ENCODE measurements around the gene CACHD1. TPM values are rescaled to one million over a fixed set of nuclear protein-coding genes. Genes with fewer than 3 reads are reported as not detected.

CACHD1 gene
- total RNA-seq, 2 experiments from 2014 or later = 0.55 to 0.68 TPM

- H3K27me3 Mint-ChIP-seq (ENCODE audit: low read depth) = peaks cover 3% of the 10 kb centered on the region
- CTCF ChIA-PET = interaction anchor here (0.8 to 1.9 kb wide), 2 partner anchors 22 to 48 kb away, joined by 3 to 5 read pairs; no protein-coding TSS in a partner anchor
- ATAC-seq = no peak
These were observed 18.9 kb downstream of the CACHD1 start for GRCh38 chr1:64488862-64489261.

GRCh38 chr1:64489707-64490106 is 19.8 kb downstream of the CACHD1 start:
- ChIA-PET POLR2A (no interaction called here), CTCF (interaction anchor here (0.8 to 1.9 kb wide), 4 partner anchors 9 to 48 kb away, joined by 3 to 5 read pairs (median 3); no protein-coding TSS in a partner anchor)
- Mint-ChIP-seq H3K27me3 (ENCODE audit: low read depth) (peaks cover 3% of the 10 kb centered on the region), H3K36me3 (ENCODE audit: low read depth) (no peaks in the 10 kb centered on the region), H3K27ac (no peak overlapping the region), H3K4me3 (no peak overlapping the region), H3K9me3 (ENCODE audit: insufficient read depth) (no peaks in the 10 kb centered on the region), H3K4me1 (ENCODE audit: low read depth) (peaks cover 5% of the 10 kb centered on the region)
- DNase-seq (no peak), ATAC-seq (no peak)

More at GRCh38 chr1:64488862-64489261, 18.9 kb downstream of the CACHD1 start:
- H3K9me3 Mint-ChIP-seq (ENCODE audit: insufficient read depth) = no peaks in the 10 kb centered on the region
- H3K4me1 Mint-ChIP-seq (ENCODE audit: low read depth) = no peaks in the 10 kb centered on the region
- H3K4me3 Mint-ChIP-seq = no peak overlapping the region
- H3K36me3 Mint-ChIP-seq (ENCODE audit: low read depth) = no peaks in the 10 kb centered on the region
- no peak overlapping the region for H3K27ac Mint-ChIP-seq
- POLR2A ChIA-PET = no interaction called here
- no peak for DNase-seq

GRCh38 chr1:64490213-64490818 is 20.4 kb downstream of the CACHD1 start:
- no peak overlapping the region for H3K27ac Mint-ChIP-seq
- no peaks in the 10 kb centered on the region for H3K9me3 Mint-ChIP-seq (ENCODE audit: insufficient read depth)
- H3K36me3 Mint-ChIP-seq (ENCODE audit: low read depth) = no peaks in the 10 kb centered on the region
- peaks cover 3% of the 10 kb centered on the region for H3K27me3 Mint-ChIP-seq (ENCODE audit: low read depth)
- no peak for ATAC-seq
- CTCF ChIA-PET = interaction anchor here (1.0 to 1.9 kb wide), 3 partner anchors 10 to 47 kb away, joined by 3 to 5 read pairs (median 3); no protein-coding TSS in a partner anchor
- no peak overlapping the region for H3K4me3 Mint-ChIP-seq
- POLR2A ChIA-PET = no interaction called here
- DNase-seq = no peak
- peaks cover 7% of the 10 kb centered on the region for H3K4me1 Mint-ChIP-seq (ENCODE audit: low read depth)

- Mint-ChIP-seq H3K27me3 (ENCODE audit: low read depth) (no peaks in the 10 kb centered on the region), H3K4me3 (no peak overlapping the region), H3K4me1 (ENCODE audit: low read depth) (peaks cover 7% of the 10 kb centered on the region), H3K9me3 (ENCODE audit: insufficient read depth) (no peaks in the 10 kb centered on the region), H3K36me3 (ENCODE audit: low read depth) (no peaks in the 10 kb centered on the region), H3K27ac (no peak overlapping the region)
- ChIA-PET POLR2A (no interaction called here), CTCF (interaction anchor here (1.0 kb wide), 1 partner anchor 331 kb away, joined by 4 read pairs; no protein-coding TSS in a partner anchor)
- DNase-seq (no peak), ATAC-seq (no peak)
These were observed 22.5 kb downstream of the CACHD1 start for GRCh38 chr1:64492424-64492823.

- H3K4me1 Mint-ChIP-seq (ENCODE audit: low read depth) = peaks cover 7% of the 10 kb centered on the region
- CTCF ChIA-PET = interaction anchor here (1.0 kb wide), 1 partner anchor 11 kb away, joined by 5 read pairs; no protein-coding TSS in a partner anchor
These were observed 23.9 kb downstream of the CACHD1 start for GRCh38 chr1:64493831-64494230.

GRCh38 chr1:64494659-64495058 is 24.7 kb downstream of the CACHD1 start:
- H3K36me3 Mint-ChIP-seq (ENCODE audit: low read depth) = no peaks in the 10 kb centered on the region
- H3K27me3 Mint-ChIP-seq (ENCODE audit: low read depth) = no peaks in the 10 kb centered on the region
- ChIA-PET POLR2A (no interaction called here), CTCF (interaction anchor here (1.0 kb wide), 1 partner anchor 10 kb away, joined by 5 read pairs; no protein-coding TSS in a partner anchor)
- H3K27ac Mint-ChIP-seq = no peak overlapping the region
- H3K4me1 Mint-ChIP-seq (ENCODE audit: low read depth) = peaks cover 7% of the 10 kb centered on the region
- no peak overlapping the region for H3K4me3 Mint-ChIP-seq
- no peak for DNase-seq
- no peaks in the 10 kb centered on the region for H3K9me3 Mint-ChIP-seq (ENCODE audit: insufficient read depth)
- no peak for ATAC-seq

More at GRCh38 chr1:64493831-64494230, 23.9 kb downstream of the CACHD1 start:
- ATAC-seq (no peak), DNase-seq (no peak)
- POLR2A ChIA-PET = no interaction called here
- Mint-ChIP-seq H3K4me3 (no peak overlapping the region), H3K36me3 (ENCODE audit: low read depth) (no peaks in the 10 kb centered on the region), H3K27me3 (ENCODE audit: low read depth) (no peaks in the 10 kb centered on the region), H3K9me3 (ENCODE audit: insufficient read depth) (no peaks in the 10 kb centered on the region), H3K27ac (no peak overlapping the region)

- Mint-ChIP-seq H3K4me3 (no peak overlapping the region), H3K9me3 (ENCODE audit: insufficient read depth) (no peaks in the 10 kb centered on the region), H3K4me1 (ENCODE audit: low read depth) (peaks cover 7% of the 10 kb centered on the region), H3K27ac (no peak overlapping the region), H3K36me3 (ENCODE audit: low read depth) (no peaks in the 10 kb centered on the region), H3K27me3 (ENCODE audit: low read depth) (no peaks in the 10 kb centered on the region)
- POLR2A ChIA-PET = no interaction called here
- CTCF ChIA-PET = no interaction called here
- DNase-seq (no peak), ATAC-seq (no peak)
These were observed 25.9 kb downstream of the CACHD1 start for GRCh38 chr1:64495878-64496277.

- Mint-ChIP-seq H3K27ac (no peak overlapping the region), H3K4me1 (ENCODE audit: low read depth) (peaks cover 7% of the 10 kb centered on the region), H3K27me3 (ENCODE audit: low read depth) (no peaks in the 10 kb centered on the region), H3K9me3 (ENCODE audit: insufficient read depth) (no peaks in the 10 kb centered on the region), H3K36me3 (ENCODE audit: low read depth) (no peaks in the 10 kb centered on the region), H3K4me3 (no peak overlapping the region)
- ChIA-PET CTCF (no interaction called here), POLR2A (no interaction called here)
- ATAC-seq = no peak
- no peak for DNase-seq
These were observed 26.7 kb downstream of the CACHD1 start for GRCh38 chr1:64496606-64497005.

GRCh38 chr1:64497088-64497883 is 27.4 kb downstream of the CACHD1 start:
- ATAC-seq (no peak), DNase-seq (no peak)
- H3K27me3 Mint-ChIP-seq (ENCODE audit: low read depth) = no peaks in the 10 kb centered on the region
- no peaks in the 10 kb centered on the region for H3K9me3 Mint-ChIP-seq (ENCODE audit: insufficient read depth)
- H3K36me3 Mint-ChIP-seq (ENCODE audit: low read depth) = no peaks in the 10 kb centered on the region
- no peak overlapping the region for H3K27ac Mint-ChIP-seq
- peaks cover 7% of the 10 kb centered on the region for H3K4me1 Mint-ChIP-seq (ENCODE audit: low read depth)
- CTCF ChIA-PET = no interaction called here
- H3K4me3 Mint-ChIP-seq = no peak overlapping the region
- POLR2A ChIA-PET = no interaction called here

GRCh38 chr1:64498325-64498724 is 28.4 kb downstream of the CACHD1 start:
- no peak for ATAC-seq

GRCh38 chr1:64499011-64499410 is 29.1 kb downstream of the CACHD1 start:
- Mint-ChIP-seq H3K4me3 (no peak overlapping the region), H3K9me3 (ENCODE audit: insufficient read depth) (no peaks in the 10 kb centered on the region), H3K27me3 (ENCODE audit: low read depth) (peaks cover 3% of the 10 kb centered on the region), H3K36me3 (ENCODE audit: low read depth) (no peaks in the 10 kb centered on the region), H3K4me1 (ENCODE audit: low read depth) (peaks cover 7% of the 10 kb centered on the region), H3K27ac (no peak overlapping the region)
- DNase-seq = no peak
- ChIA-PET CTCF (interaction anchor here (0.9 to 1.5 kb wide), 3 partner anchors 9 to 324 kb away, joined by 3 read pairs; no protein-coding TSS in a partner anchor), POLR2A (interaction anchor here (0.7 kb wide), 1 partner anchor 392 kb away, joined by 3 read pairs; no protein-coding TSS in a partner anchor)
- ATAC-seq = no peak

More at GRCh38 chr1:64498325-64498724, 28.4 kb downstream of the CACHD1 start:
- ChIA-PET POLR2A (no interaction called here), CTCF (interaction anchor here (1.1 kb wide), 1 partner anchor 185 kb away, joined by 3 read pairs; no protein-coding TSS in a partner anchor)
- Mint-ChIP-seq H3K36me3 (ENCODE audit: low read depth) (no peaks in the 10 kb centered on the region), H3K4me3 (no peak overlapping the region), H3K27me3 (ENCODE audit: low read depth) (no peaks in the 10 kb centered on the region), H3K9me3 (ENCODE audit: insufficient read depth) (no peaks in the 10 kb centered on the region), H3K4me1 (ENCODE audit: low read depth) (peaks cover 7% of the 10 kb centered on the region), H3K27ac (no peak overlapping the region)
- DNase-seq = no peak

- no peaks in the 10 kb centered on the region for H3K36me3 Mint-ChIP-seq (ENCODE audit: low read depth)
- H3K9me3 Mint-ChIP-seq (ENCODE audit: insufficient read depth) = no peaks in the 10 kb centered on the region
- no peak overlapping the region for H3K27ac Mint-ChIP-seq
- no peak overlapping the region for H3K4me3 Mint-ChIP-seq
- peak; percentile 53 for ATAC-seq
- CTCF ChIA-PET = interaction anchor here (0.5 to 1.5 kb wide), 3 partner anchors 10 to 177 kb away, joined by 3 to 4 read pairs (median 3); no protein-coding TSS in a partner anchor
- peaks cover 3% of the 10 kb centered on the region for H3K27me3 Mint-ChIP-seq (ENCODE audit: low read depth)
- POLR2A ChIA-PET = no interaction called here
- peaks cover 5% of the 10 kb centered on the region for H3K4me1 Mint-ChIP-seq (ENCODE audit: low read depth)
- peak; percentile 28 for DNase-seq
These were observed 30.0 kb downstream of the CACHD1 start for GRCh38 chr1:64499966-64500365.
